ENCODE measurements around the gene FIBP.

The FIBP gene

DNA sequence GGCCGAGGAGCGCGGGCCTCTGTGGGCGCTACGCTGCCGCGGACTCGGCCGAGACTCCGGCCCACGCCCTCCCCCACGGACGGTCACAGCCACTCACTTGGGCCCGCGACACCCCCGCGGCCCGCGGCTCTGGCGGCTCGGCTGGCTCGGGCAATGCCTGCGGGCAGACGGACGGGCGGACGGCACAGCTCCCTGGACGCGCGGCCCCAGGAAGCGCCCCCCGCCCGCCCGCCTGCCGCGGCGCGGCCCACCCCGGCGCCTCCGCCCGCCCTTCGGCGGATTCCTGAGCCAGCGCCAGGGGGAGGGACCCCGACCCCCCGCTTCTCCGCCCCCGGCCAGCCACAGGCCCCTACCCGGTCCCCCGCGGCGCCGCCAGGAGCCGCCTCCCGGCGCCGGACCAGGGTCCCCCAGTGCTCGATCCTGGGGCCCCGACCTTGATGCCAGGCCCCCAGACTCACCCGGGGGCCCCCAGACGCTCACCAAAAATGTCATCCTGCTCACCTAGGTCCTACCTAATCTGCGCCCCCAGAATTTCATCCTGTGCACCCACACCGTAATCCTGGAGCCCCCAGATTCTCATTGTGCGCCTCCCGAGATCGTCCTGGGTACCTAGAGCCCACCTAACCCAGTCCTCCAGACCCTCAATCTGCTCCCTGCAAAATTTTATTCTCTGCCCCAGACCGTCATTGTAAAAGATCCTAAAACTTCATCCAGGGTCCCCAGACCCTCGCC is 15.5 kb downstream of the FIBP start, which contains the start of gene EFEMP2:
EFEMP2 (minus strand) TSS at position 215 of the 732 bp plus-strand sequence. CDS start 446 bp downstream, outside the sequence.
- DNase-seq (ENCODE audit: extremely low spot score, insufficient read length, low read depth) (no peak), FAIRE-seq (no peak)

DNA sequence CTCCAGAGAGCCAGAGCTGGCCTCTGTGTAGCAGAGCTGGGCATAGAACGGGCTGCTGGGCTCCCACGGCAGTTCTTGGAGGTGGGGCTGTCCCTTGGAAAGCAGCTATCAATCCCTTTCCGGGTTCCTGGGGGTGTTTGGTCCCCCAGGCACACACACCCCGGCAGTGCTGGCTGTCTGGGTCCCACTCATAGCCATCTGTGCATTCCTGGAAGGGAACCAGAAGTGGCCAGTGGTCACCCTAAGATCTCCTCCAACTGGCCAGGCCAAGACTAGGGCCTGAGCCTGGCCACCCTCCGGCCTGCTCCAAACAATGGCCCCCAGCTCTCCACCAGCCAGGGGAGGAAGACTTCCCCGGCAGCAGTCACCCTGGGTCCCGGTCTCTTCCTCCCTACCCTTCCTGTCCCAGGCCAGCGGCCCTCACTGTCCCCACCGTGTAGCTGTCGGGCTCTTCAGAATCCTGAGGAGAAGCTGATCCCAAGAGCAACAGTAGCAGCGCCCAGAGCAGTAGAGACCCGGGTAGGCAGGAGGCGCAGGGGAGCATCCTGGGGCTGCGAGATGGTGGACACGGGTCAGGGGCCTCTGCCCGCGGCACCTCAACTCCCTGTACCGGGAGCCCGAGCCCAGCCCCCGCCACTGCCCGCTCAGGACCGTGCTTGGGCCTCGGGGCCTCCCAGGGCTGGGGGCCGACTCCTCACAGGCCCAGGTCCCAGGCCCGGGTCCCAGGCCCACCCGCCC is 16.3 kb downstream of the FIBP start:
- no peak for FAIRE-seq
- no peak for DNase-seq (ENCODE audit: extremely low spot score, insufficient read length, low read depth)

DNA sequence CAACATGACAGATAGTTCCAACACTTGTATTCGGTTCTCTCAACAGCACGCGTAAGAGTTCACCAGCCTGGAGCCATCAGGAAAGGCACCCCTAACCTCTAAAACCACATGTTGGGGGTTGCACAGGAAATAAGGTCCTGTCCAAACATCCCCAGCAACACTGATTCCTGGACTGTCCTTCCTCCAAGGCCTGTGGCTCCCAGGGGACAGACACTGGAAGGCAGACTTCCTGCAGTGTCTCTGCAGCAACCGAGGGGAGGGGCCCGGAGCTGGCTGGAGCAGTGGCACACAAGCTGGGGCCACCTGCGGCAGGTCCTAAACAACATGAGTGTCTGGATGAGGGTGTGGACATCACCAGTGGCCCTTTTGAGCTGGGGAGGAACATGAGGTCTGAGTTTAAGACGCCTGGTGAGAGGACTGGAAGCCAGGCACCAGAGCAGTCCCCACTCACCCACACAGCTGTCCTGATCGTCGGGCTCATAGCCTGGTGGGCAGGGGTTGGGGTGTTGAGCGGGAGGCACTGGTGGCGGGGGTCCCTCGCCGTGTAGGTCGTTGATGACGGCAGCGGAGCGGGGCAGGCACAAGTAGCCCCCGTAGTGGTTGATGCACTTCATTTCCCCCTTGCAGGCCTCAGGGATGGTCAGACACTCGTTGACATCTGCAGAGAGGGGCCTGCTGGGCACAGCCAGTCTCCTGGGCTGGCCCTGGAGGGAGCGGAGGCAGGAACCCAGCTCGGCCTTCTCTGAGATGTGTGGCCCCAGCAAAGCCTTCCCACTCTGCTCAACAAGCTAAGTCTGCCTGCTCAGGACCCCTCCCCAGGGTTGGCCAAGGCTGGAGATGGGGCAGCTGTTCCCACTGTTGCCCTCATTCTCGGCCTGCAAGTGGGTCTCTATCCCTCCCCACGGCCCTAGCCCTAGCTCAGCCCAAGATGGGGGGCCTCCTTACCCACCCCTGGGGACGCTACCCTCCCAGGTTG is 17.3 kb downstream of the FIBP start:
- FAIRE-seq, result no peak
- no peak for DNase-seq (ENCODE audit: extremely low spot score, insufficient read length, low read depth)

DNA sequence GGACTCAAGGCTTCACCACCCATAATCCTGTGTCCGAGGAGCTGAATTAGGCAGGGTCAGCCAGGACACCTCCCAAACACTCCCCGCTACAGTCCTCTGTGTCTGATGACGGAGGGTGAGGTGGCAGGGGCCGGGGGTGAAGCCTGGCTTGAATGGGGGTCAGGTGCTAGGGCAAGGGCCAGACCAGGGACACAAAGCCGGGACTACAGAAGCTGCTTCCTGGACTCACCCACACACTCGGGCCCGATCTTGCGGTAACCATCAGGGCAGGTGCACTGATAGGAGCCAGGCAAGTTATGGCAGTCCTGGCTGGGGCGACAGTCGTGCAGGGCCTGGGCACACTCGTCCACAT is 18.0 kb downstream of the FIBP start:
- no peak for FAIRE-seq
- no peak for DNase-seq (ENCODE audit: extremely low spot score, insufficient read length, low read depth)

DNA sequence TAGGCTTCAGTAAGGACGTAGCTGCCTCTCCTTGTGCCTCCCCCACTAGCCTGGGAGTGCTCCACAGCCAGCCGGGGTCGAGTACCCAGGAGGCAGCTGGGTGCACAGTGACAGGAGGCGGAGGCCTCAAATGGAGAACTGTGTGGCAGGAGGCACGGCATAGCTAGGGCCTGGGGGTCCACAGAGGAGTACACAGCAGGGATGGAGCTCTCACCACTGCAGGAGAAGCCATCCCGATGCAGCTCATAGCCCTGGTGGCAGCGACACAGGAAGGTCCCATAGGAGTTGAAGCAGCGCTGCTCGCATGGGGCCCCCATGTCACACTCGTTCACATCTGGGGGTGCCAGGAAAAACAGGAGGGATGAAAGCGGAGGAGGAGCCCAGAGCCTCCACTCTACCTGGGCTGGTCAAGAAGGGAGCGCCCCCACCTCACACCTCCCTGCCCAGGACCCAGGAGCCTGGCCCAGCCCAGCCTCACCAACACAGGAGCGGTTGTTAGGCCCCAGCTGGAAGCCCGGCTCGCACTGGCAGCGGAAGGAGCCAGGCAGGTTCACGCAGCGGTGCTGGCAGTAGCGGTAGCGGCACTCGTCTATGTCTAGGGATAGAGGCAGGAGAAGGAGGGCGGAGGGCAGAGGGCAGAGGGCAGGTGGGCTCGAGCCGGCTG is 18.5 kb downstream of the FIBP start:
- no peak for FAIRE-seq

DNA sequence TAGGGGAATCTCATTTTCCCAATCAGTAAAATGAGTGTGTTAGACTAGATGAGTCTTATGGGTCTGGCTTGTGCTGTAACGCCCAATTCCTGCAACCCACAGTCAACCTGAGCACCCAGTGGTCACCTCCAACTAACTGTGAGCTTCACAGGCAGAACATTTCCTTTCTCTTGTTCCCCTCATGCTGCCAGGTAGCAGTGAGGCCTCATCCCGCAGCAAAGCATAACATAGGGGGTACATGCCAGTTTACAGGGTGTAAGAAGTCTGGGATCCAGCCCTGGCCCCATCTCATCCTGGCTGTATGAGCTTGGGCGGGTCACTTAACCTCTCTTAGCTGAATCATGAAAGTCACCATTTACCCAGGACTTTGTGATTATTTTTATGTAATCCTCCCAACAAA is 19.4 kb downstream of the FIBP start:
- no peak for DNase-seq (ENCODE audit: extremely low spot score, insufficient read length, low read depth)
- FAIRE-seq, result no peak

More for the DNA sequence above, 18.5 kb downstream of the FIBP start:
- DNase-seq (ENCODE audit: extremely low spot score, insufficient read length, low read depth), result no peak

DNA sequence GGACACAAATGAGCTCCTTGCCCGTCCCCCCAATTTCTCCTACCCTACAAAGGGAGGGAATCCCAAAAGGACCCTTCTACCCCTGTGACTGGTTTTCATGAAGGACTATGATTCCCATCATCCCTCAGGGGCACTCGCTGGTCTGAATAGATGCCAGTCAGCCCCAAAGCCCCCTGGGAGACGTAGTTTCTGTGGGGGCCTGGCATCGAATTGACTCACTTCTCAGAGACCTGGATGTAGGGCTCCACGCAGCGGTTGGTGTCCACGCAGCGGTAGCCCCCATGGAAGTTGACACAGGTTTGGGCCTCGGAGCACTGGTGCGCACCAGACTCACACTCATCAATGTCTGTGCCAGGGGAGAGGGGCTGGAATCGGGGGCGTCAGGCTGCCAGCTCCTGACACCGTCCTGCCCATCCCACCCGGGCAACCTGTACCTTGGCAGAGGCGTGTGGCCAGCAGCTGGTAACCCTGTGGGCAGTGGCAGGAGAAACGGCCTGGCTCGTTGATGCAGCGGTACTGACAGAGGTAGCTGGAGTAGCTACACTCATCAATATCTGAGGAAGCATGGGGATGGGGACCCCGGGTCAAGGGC is 20.1 kb downstream of the FIBP start:
- no peak for FAIRE-seq
- DNase-seq (ENCODE audit: extremely low spot score, insufficient read length, low read depth), result no peak

DNA sequence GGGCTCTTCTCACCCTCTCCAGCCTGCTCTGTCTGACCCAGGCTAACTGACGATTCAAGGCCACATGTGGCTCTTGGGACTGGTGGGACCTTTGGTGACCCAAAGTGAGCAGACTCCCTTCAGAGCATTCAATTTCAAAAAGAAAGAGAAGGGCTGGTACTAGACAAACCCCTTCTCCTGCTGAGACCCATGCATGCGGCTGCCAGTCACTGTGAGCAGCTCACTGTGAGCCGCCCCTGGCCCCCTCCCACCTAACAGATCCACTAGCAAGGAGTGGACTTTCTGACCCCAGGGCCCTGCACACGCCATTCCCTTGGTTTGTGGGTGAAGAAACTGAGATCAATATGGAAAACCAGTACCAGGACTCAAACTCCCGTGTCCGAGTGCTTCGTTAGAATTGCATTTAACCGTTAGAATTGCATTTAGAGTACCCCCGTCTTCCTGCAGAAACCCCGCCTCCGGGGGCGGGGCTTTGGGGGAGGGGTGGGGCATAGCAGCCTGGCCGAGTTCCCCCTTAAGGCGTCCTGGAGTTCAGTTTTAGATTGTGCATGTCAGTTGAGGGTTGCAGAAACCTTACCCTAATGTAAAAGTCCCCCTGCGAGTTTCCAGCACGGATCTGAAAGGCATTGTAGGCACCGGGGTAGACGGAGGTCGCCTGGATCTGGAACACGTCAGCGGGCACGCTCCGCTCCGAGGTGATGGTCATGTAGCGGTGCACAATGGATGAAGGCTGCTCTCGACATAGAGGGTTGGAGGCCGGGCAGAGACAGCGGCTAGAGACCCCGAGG is 20.8 kb downstream of the FIBP start:
- FAIRE-seq (no peak), DNase-seq (ENCODE audit: extremely low spot score, insufficient read length, low read depth) (no peak)

DNA sequence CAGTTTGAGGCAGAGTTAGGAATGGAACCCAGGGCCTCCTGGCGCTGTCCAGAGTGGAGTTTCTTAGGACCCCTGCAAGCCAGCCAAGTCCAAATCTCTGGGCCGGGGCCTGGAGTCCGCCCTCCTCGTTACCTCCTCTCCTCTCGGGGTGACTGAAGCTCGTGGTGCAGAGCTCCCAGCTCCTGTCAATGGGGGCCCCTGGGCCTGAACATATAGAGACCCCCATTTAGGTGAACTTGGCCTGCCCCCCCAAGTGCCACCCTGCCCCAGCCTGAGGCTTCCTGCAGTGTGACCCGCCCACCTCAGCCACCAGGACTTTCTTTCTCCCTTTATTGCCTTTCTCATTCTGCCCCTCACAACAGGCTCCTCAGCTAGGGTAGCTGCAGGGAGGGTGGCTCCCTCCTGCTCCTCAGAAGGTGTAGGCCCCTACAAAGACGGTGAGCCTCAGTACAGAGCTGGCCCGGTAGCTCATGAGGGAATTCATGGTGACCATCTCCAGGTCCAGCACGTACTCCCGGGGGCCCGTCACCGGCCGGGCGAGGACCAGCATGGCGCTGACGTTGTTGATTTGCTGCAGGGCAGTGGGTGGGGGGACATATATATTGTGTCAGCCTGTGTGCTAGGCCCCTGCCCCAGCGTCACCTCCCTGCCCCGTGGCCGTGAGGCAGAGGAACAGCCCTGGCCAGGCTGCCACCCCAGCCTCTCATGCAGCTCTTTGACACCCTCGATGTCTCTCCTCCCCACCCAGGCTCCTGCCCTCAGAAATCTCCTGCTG is 21.6 kb downstream of the FIBP start:
- FAIRE-seq (no peak), DNase-seq (ENCODE audit: extremely low spot score, insufficient read length, low read depth) (no peak)

DNA sequence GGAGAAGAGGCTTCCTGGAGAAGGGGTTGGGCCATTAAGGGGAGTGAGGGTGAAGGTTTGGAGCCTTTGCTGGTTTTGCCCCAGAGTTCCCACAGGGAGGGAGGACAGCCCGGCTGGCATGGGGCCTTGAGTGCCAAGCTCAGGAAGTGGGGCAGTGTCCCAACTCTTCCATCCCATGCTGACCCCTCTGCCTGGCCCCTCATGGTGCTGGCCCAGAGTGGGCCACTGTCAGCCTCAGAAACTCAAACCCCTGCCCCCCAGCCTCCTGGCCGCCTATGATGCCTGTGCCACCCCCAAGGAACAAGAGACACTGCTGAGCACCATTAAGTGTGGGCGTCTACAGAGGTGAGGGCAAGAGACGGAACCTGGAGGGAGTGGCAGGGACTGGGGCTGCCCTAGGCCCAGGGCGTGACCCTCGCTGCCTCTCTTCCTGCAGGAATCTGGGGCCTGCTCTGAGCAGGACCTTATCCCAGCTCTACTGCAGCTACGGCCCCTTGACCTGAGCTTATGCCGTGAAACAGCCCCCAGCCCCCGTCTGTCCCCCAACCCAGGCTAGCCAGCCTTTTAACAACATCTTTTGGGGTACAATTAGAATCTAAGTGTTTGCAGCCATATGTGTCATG is 22.6 kb downstream of the FIBP start:
- FAIRE-seq (no peak), DNase-seq (ENCODE audit: extremely low spot score, insufficient read length, low read depth) (no peak)

DNA sequence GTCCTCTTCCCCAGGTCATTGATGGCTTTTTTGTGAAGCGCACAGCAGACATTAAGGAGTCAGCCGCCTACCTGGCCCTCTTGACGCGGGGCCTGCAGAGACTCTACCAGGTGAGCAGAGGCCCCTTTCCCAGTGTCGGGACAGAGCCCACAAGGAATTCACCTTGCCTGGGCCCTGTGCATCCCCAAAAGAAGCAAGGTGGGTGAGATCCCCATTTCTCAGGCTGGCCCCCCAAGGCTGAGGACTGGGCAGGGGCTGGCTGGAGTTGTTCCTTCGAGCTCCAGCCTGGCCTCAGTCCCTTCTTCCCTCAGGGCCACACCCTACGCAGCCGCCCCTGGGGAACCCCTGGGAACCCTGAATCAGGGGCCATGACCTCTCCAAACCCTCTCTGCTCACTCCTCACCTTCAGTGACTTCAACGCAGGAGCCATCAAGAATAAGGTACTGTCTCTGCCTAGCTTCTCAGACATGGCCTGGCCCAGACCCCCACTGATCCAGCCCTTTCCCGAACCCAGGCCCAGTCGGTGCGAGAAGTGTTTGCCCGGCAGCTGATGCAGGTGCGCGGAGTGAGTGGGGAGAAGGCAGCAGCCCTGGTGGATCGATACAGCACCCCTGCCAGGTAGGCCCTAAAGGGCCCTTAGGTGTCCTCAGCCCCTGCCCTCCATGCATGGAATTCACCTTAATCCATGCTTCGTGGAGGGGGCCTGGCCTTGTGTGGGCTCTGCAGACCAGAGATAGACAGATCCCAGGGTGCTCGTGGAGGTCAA is 23.4 kb downstream of the FIBP start:
- no peak for FAIRE-seq
- DNase-seq (ENCODE audit: extremely low spot score, insufficient read length, low read depth), result no peak

DNA sequence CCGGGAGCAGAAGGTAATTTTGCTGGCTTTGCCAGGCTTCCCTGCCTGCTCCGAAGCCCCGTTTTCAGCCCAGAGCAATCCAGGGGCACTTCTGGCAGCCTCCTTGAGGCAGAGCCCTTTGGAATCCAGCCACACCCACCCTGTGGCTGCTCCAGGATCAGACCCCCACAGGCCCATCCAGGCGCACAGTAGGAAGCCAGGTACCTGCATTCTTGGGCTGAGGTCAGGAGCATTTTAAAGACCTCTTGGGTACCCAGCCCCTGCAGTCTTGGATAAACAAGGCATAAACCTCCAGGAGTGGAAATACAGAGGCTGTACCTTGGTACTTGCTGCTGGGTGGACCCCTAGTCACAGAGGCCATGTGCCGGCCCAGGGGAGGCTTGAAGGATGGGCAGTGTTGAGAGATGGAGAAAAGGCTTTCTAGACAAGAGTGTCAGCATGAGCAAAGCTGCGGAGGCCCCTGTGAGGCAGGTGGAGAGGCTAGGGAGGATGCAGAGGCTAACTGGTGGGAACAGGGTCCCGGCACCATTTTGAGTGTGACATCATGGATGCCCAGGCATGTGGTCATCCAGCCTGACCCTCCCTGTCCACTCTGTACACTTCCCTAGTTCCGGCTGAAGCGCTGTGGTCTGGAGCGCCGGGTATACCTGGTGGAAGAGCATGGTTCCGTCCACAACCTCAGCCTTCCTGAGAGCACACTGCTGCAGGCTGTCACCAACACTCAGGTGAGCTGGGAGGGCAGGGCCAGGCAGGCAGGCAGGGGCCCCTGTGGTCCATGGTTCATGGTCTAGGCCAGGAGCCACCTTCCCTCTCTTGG is 24.2 kb downstream of the FIBP start:
- DNase-seq (ENCODE audit: extremely low spot score, insufficient read length, low read depth), result no peak

DNA sequence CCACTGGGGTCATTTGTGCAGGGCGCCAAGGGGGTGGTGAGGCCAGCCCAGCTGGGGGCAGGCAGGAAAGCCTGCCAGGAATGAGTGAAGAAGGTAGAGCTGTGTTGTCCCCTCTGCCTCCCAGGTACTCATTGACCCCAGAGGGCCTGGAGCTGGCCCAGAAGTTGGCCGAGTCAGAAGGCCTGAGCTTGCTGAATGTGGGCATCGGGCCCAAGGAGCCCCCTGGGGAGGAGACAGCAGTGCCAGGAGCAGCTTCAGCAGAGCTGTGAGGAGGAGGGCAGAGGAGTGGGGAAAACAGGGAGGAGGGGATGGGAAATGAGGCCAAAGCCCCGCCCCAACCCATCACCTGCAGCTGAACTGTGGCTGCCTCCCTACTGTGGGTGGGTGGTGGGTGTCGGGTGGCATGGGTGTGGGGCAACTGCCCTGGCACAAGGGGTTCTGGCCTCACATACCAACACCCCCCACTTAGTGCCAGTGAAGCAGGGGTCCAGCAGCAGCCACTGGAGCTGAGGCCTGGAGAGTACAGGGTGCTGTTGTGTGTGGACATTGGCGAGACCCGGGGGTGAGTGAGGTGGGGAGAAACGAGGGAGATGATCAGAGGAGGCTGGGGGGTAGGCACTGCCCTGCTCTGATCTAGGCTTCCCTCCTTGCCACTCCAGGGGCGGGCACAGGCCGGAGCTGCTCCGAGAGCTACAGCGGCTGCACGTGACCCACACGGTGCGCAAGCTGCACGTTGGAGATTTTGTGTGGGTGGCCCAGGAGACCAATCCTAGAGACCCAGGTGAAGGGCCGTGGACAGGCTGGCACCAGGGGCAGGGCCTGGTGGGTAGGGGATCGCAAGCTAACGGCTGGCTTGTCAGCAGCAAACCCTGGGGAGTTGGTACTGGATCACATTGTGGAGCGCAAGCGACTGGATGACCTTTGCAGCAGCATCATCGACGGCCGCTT is 25.1 kb downstream of the FIBP start:
- DNase-seq (ENCODE audit: extremely low spot score, insufficient read length, low read depth) (no peak), FAIRE-seq (no peak)

More for the DNA sequence above, 24.2 kb downstream of the FIBP start:
- FAIRE-seq, result no peak

DNA sequence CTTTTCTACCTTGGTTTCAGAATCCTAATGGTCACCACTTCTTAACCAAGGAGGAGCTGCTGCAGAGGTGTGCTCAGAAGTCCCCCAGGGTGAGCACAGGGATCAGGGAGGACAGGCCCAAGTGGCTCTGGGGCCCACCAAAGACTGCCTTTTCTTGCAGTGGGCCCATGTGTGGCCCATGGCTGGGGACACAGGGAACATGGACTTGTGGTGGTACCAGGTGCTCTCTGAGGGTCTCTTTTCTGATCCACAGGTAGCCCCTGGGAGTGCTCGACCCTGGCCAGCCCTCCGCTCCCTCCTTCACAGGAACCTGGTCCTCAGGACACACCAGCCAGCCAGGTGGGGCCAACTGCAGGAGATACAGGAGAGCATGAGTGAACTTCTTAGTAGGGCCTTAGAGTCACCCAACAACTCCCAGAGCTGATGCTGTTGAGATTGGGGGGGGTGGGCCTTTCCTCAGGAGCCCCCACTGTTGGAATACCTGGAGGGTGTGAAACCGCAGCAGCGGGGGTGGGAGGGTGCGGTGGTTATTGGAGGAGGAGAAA is 26.0 kb downstream of the FIBP start:
- DNase-seq (ENCODE audit: extremely low spot score, insufficient read length, low read depth), result no peak
- no peak for FAIRE-seq
